GM21360 (cell line): Measurements from ENCODE around the gene RSBN1.

Experiments used
- ATAC-seq: cut with Tn5 transposase; IDR thresholded peaks from one replicate; pipeline ENCODE4 v1.9.1; 2021; ENCODE audit warnings: mild to moderate bottlenecking, moderate library complexity; ENCODE audit not compliant: unreplicated experiment

Gene RSBN1

GRCh38 chr1:113813218-113813617 is 942 bp upstream of the RSBN1 start:
- no peak for ATAC-seq

DNA sequence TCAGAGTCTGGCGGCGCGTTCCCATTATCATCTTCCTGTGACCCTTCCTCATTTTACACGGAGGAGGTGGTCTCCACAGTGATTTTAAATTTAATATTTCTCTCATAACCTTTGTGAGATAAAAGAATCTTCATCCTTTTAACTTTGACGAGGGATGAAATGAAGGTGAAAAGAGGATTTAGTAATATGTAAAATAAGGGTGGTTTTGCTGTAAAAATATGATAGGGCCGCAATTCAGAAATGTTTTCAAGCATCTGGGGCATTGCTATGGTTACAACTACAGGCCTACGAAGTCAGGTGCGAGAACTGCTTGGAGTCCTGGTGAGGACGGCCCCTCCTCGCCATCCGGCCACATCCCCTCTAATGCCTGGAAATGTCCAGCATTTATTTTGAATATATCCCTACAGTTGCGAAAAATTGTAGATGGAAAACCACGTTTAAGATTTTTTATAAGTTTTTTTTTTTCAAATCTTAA is 422 bp upstream of the RSBN1 start:
- no peak for ATAC-seq

DNA sequence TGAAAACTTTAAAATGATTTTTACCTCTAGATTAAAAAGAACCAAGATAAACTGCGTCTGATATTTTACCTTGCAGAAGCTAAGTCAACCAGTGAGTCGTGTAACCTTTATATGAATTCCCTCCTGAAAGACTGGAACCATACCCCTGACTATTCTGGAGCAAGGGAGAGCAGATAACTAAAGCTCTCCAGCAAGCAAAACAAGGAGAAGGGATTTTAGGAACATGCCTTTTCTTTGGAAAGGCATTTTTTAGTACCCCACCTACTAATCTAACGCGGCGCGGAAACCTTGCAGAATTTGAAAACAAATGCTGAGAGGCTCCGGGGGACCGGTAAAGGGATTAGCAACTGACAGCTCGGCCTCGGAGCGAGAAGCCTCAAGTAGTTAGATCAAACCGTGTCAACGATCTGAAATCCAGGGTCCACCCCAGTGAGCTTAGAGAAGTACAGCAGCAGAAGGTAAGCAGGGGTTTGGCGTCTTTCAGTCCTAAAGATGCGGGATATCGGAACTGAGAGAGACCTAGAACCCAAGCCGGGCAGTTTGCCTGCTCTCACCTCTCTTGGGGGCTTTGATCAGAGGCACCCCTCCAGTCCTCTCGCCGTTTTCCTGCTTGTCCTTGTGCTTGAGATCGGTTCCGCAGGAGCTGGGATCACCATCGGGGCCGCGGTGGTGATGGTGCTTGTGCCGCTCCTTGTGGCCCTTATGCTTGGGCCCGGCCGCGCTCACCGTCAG is 954 bp downstream of the RSBN1 start:
- ATAC-seq, result peak; percentile 19

- no peak for ATAC-seq
Measured at GRCh38 chr1:113809670-113810602, 2.3 kb downstream of the RSBN1 start.

DNA sequence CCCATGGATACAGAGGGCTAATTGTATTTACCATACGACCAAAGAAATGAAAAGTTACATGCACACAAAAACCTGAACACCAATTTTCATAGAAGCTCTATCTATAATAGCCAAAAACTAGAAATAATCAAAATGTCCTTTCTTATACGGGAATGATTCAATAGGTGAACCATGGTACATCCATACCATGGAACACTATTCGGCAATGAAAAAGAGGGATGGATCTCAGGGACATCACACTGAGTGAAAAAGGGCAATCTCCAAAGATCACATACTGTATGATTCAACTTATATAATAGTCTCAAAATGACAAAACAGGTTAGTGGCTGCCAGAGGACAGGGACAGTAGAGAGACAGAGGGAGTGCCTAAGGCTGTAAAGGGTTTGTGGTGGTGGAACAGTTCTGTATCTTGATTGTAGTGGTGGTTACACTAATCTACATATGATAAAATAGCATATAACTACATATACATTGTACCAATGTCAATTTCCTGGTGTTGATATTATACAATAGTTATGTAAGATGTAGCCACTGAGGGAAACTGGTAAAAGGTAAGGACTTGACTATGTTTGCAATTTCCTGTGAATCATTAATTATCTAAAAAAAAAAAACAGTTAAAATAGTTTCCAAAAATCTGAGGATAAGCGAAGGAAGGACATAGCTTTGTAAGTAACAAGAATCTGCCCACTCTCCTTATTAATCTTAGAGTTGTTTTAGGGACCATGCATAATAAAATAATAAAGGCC is 3.7 kb downstream of the RSBN1 start:
- ATAC-seq, result no peak

DNA sequence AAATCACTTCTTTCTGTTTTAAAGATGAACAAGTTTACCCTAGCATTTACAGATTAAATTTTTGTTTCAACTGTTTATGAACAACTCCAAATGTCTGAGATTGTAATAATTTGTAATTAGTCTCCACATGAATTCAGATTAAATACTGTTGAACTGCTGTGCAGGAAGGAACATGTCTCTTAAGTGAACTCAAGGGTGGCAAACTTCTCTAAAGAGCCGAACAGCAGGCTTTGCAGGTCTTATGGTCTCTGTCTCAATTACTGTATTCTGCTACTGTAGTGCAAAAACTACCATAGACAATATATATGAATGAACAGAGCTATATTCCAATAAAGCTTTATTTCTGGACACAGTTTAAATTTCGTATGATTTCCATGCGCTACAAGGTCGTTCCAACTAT is 6.6 kb downstream of the RSBN1 start:
- ATAC-seq, result no peak

GRCh38 chr1:113805256-113805531 is 7.1 kb downstream of the RSBN1 start:
- no peak for ATAC-seq

DNA sequence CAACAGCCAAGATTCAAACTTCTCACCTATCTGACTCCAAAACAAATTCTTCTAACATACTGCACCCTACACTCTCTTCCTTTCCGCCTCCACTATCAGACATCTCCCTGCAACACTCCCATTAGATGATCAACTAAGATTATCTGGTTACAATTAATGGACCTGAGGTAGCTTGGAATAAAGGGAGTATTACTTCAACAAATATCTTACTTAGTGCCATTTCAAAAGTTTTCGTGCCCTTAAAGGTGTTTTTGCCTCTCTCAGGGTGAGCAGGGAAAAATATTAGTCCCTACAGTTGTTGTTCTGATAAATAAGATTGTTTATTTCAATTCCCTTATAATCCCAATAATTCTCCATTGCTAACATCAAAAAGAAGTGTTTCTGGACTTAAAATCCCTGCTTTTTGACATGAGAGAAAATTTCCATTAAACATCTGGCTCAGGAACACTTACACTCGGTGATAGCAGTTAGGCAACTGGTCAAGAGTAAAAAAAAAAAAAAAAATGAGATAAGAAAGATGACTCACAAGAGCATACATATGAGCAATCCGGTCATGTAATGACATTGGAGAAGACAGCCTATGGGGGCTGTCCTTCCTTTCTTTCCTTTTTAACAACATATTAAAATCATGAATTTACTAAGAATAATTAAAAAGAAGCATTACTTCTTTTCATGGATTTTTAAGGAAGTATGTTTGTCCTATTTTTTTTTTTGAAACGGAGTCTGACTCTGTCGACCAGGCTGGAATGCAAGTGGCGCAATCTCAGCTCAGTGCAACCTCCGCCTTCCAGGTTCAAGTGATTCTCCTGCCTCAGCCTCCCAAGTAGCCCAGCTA is 7.6 kb downstream of the RSBN1 start:
- no peak for ATAC-seq

DNA sequence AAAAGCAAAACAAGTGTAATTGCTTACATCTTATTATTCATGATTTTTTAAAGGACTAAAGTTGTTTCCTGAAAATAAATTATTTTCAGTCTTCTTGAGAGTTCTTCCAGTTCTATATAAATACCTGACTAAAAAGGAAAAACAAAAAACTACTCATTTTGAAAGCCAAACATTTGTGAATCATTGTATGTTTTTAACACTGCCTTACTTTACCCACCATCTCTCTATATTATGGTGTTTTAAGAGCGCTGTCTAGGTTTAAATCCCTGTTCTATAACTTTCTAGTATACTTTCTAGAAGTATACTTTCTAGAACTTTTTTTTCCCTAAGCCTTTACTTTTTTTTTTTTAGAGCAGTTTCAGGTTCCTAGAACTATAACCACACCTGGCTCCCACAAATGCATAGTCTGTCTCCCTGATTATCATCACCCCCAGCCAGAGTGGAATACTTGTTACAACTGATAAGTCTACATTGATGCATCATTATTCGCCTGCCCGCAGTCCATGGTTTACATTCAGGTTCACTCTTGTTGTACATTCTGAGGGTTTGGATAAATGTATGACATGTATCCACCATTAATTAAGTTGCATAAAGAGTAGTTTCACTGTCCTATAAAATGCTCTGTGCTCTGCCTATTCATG is 9.8 kb downstream of the RSBN1 start:
- ATAC-seq, result no peak

DNA sequence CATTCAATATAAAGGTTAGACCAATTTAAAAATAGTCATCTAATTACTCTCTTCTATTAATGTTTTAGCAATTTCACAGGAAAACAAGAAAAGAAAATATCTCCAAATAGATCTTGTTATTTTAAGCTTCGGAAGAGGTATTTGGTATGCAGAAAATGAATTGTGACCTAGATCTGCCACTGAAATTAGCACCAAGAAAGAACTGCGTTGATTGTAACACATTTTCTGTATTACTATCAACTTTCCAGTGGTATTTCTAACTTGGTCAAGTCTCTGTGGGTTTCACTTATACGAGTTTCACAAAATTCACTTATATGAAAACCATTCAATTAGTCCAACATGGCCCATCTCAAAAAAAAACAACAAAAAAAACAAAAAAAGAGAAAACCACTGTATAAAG is 11.8 kb downstream of the RSBN1 start:
- ATAC-seq, result no peak

- no peak for ATAC-seq
Measured at GRCh38 chr1:113797472-113797871, 14.8 kb downstream of the RSBN1 start.

GRCh38 chr1:113793878-113794834 is 18.1 kb downstream of the RSBN1 start:
- no peak for ATAC-seq

DNA sequence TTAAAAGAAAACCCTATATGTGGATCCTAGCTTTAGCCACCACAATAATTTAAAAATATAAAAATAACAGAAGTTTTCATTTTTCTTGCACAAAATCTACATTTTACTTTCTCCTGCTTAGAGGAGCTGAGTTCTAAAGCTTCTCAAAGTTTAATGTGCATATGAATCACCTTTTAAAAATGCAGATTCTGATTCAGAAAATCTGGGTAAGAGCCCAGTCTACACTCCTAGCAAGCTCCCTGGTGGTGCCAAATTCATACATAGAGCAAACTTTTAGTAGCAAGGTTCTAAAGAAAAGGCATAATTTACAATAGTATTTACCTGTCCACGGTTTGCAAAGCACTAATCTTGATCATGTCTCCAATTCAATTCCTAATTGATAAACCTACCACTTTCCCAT is 19.3 kb downstream of the RSBN1 start:
- no peak for ATAC-seq

GRCh38 chr1:113792471-113792870 is 19.8 kb downstream of the RSBN1 start:
- ATAC-seq, result no peak

DNA sequence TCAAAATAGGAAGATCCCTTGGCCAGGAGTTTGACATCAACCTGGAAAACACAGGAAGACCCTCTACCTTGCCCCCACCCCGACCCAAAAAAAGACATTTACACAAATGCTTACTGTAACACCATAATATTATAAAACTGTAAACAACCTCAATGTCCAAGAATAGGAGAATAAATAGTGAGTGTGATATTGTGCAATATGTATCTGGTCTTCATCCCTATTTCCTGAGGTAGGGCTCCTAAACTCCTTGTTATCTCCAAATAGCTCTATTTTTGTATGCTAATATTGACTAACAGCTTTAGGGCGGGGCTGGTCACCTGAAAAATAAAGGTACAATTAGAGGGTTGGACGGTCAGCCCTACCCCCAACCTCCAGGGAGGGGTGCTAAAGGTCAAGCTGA is 23.5 kb downstream of the RSBN1 start:
- no peak for ATAC-seq

- ATAC-seq, result no peak
Measured at GRCh38 chr1:113787663-113788062, 24.6 kb downstream of the RSBN1 start.

DNA sequence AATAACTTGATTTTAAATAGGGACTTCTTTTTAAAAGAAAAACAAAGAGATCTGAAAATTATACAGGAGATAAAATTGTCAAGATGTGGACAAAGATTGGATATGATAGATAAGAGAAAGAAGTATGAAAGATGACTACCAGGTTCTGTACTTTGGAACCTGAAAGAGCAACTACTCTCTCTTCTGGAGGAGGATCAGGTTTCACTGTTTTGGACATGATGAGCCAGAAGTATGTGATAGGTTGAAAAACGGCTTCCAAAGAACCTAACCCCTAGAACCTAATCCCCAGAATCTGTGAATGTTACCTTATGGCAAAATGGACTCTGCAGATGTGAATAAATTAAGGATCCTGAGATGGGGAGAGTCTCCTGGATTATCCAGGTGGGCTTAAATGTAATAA is 26.2 kb downstream of the RSBN1 start:
- no peak for ATAC-seq

GRCh38 chr1:113784104-113784779 is 28.0 kb downstream of the RSBN1 start:
- peak; percentile 59 for ATAC-seq
